Transverse colon (tissue), 4 donors: ENCODE measurements around the gene SBF2.

ENCODE experiments used
- CTCF ChIP-seq, 5 experiments: fragments of 200-600 bp in 3 of 5; fragments of 450-650 bp in 2 of 5; sonication (generic) in 3 of 5; IDR thresholded peaks; 1 replicate in 2 of 5; 2 replicates in 3 of 5; pipeline ENCODE4 v1.5.1; 2016 to 2017; ENCODE audit warnings: antibody characterized with exemption in 5 of 5, inconsistent platforms in 3 of 5, mild to moderate bottlenecking in 2 of 5, moderate library complexity in 1 of 5
- POLR2AphosphoS5 ChIP-seq, 3 donors: sonication (generic); formaldehyde crosslinking; IDR thresholded peaks; one replicate each; pipeline ENCODE4 v1.6.1; 2016; ENCODE audit warnings: antibody characterized with exemption in 3 of 3

DNA sequence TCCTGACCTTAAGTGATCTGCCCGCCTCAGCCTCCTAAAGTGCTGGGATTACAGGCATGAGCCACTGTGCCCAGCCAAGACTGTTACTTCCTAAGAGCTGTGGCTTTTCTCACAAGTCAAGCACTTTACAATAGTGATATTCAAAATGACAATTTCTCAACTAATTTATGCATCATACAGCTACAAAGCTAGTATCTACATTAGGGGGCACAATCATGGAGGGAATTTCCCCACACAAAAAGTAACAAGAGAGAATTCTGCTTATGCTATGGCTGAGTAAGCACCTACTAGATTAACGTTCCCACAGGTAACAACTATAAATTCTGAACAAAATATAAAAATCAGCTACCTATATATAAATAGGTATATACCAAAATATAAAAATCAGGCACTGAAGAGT is 72.7 kb downstream of the SBF2 start:
- TF ChIP-seq CTCF (IDR thresholded peaks at IDR 0.05) (no peak), POLR2AphosphoS5 (IDR thresholded peaks at IDR 0.05) (no peak)
